GM21723 (cell line): ENCODE measurements around the gene FOXO4.
A peak's percentile ranks its signal among the peaks of the same experiment; 100 is the strongest.
"Not testable (repeated sequence)": the region's sequence is repeated elsewhere in the genome, so short reads cannot be mapped to it uniquely, and the experiment has no call there.

Experiments used
- ATAC-seq: cut with Tn5 transposase; IDR thresholded peaks from one replicate; pipeline ENCODE4 v1.9.1; 2021; ENCODE audit warnings: mild to moderate bottlenecking, moderate library complexity; ENCODE audit not compliant: unreplicated experiment

The FOXO4 gene, protein sequence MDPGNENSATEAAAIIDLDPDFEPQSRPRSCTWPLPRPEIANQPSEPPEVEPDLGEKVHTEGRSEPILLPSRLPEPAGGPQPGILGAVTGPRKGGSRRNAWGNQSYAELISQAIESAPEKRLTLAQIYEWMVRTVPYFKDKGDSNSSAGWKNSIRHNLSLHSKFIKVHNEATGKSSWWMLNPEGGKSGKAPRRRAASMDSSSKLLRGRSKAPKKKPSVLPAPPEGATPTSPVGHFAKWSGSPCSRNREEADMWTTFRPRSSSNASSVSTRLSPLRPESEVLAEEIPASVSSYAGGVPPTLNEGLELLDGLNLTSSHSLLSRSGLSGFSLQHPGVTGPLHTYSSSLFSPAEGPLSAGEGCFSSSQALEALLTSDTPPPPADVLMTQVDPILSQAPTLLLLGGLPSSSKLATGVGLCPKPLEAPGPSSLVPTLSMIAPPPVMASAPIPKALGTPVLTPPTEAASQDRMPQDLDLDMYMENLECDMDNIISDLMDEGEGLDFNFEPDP

DNA sequence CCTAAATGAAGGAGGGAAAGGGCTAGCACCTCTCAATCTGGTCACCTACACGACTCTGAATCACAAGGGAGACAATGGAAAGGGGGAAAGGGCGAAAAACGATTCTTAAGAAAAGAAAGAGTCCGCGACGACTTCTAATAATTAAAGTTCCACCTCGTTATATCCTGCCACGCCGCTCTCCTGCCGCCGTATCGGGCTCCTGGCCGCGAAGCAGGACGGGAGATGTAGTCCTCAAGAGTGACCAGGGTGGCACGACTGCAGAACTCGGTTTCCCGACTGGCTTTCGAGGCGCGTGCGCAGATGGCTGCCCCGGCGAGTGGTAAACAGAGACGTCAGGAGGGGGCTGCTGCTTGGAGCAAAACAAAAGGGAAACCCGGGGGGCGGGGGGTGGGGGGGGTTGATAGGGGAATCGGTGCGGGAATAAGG is at the start of gene FOXO4:
TSS of gene FOXO4 (plus strand) at position 297 of the 426 bp plus-strand sequence. CDS start 678 bp downstream, outside the sequence.
- peak; percentile 76 for ATAC-seq

DNA sequence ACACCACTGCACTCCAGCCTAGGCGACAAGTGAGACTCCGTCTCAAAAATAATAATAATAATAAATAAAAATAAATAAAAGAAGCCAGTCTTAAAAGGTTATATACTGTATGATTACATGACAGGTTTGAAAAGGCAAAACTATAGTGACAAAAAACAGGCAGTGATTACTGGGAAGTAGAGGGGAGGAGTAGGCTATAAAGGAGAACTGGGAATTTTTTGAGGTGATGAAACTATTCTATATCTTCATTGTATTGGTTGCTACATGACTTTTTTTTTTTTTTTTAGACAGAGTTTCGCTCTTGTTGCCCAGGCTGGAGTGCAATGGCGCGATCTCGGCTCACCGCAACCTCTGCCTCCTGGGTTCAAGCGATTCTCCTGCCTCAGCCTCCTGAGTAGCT is 47.8 kb upstream of the FOXO4 start:
- ATAC-seq: not testable (repeated sequence)

DNA sequence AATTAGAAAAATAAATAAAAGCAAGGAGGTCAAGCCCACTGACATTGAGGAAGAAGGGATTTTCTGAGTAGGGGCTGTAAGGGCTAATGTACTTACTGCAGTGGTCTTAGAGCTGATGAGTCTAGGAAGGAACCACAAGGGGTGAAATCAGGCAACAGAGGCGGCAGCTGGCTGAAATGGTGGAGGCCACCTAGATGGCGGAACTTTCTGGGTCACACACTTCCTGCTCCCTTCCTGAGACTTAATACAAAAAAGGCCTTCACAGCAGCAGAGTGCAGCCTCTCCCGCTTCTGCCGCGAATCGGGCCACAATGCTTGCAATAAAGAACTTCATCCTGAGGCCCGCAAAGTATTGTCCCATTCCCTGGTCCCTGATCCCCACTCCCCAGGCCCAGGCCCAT is 42.9 kb upstream of the FOXO4 start:
- ATAC-seq: peak; percentile 37

DNA sequence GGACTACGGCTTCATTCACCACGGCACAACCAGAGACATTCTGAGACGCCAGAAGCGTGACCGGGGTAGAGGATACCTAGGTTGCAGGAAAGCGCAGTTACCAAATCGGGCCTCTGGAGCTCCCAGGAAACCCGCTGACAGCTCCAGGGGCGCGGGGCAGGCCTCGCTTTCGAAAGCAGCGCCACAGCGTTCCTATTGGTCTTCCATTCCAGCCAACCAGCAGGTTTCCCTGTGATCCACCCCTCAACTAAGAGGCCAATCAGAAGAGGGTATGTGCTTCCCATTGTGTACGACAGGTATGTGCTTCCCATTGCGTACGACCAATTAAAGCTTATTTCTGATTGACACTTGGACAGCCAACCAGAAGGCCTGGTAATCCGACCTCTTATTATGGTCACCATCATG is 42.4 kb upstream of the FOXO4 start:
- ATAC-seq: peak; percentile 97

DNA sequence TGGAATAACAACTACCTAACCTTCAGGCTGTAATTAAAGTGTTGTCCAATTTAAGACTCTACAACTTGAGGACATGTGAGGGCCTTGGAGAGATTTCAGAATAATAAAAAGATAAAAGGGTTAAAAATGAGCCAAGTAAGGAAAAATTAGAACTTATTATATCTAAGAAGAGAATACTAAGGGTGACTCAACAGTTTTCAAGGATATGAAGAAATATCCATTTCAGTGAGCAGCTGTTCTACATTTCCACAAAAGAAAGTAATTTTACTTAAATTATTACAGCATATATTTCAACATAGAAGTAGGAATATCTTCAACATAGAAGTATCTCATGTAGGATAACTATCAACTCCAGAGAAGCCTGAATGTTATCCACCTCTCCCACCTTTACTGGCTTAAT is 38.8 kb upstream of the FOXO4 start:
- ATAC-seq: no peak

DNA sequence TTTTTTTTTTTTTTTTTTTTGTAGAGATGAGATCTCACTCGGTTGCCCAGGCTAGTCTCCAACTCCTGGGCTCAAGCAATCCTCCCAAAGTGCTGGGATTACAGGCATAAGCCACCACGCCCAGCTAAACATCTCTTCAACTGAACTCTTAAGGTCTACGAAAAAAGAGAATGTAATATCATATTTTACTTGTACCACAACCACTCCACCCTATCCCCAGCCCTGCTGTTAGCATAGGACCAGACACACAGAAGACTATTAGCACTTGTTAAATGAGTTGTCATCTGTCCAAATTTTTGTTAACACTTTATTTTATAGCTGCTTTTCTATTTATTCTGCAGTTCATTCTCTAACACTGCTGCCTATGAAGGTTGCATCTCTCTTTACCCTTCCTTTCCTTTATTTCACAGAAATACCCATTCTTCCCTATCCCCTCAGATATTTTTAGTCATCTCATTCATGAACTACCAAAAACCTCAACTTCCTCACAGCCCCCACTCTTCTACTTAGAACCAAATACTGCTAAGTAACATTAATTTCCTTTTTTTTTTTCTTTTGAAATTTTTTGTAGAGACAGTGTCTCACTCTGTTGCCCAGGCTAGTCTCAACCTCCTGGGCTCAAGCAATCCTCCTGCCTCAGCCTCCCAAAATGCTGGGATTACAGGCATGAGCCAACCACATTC is 37.7 kb upstream of the FOXO4 start:
- no peak for ATAC-seq

DNA sequence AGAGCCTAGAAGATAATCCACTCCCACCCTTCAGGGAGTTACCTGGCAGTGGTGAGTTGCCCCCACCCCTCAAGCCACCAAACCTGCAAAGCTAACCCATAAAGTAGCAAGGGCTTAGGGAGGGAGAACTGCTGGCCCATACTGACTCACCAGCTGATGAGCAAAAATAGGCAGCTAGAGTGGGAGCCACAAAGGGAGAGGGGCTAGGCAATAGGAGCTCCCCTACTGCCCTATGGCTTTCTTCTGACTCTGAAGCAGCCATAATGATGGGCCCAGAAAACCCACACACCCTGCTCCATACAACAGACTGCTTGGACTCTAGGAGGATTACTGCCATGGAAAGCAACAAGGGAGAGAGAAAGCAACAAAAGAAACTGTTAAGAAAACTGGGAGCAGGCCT is 35.5 kb upstream of the FOXO4 start:
- no peak for ATAC-seq

DNA sequence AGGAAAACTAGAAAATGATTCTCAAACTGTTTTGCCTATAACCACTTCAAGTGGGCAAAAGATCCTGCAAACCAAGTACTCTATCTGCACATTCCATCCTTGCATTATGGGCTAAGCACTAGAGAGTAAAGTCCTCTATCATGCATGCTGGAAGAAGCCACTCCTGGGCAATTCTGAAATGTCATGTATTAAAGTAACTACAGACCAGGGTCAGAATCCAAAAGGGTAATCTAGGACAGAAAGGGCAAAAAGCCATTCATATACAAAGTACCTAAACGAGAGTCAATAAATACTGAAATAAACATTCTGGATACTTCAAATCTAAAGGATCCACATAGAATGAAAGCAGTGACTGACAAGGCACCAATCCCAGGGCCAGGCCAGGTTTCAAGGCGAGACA is 28.6 kb upstream of the FOXO4 start:
- no peak for ATAC-seq

DNA sequence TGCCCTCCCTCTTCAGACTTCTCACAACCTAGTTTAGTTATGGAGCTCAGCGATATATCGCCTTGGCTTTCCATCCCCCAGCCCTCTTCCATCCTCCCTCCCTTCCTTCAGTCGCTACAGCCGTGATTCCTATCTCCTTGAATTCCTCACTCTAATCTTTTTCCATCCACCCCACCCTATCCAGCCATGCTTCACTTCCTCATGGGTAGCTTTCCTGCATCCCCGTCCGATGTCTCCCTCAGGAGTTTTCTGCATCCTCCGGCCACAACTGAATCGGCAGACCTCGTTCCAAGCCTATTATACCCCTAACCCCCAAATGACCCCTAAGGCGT is 28.0 kb upstream of the FOXO4 start:
- no peak for ATAC-seq

DNA sequence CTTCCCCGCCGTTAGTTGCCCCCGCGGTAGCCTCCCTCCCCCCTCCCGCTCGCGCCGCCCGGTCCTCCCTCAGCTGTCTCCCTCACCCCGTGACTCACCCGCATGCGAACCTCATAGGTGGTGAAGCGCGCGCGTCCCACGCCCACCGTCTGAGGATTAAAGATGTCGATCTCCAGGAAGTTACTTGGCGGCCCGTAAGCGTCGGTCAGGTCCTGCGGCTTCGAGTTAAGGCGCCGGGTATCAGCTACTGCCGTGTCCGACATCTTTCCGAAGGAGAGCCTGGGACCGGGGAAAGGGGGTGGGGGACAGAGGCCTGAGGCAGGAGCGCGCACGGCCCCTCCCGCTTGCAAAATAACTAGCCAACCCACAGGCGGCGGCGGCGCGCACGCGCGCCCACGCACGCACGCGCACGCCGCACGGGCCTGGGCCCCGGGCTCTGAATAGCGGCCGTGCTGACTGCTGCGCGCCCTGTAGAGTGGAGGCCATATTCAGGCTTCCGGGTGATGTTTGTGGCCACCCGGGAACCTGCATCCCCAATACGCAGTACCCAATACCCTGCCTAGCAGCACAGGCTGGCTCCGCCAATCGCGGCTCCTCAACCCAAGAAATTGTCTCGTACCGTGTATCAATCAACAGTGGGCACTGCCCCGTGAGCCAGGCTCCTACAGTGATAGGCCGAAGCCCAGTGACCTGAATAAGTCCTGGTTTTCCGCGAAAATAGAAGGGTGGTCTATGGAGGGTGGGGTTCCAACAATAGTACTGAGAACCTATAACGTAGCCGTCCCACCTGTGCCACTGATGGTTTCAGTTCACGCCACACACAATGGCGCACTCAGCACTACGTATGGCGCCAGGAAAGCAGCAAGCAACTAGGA is 27.4 kb upstream of the FOXO4 start, which contains the start of gene SNX12:
TSS of gene SNX12 (minus strand) at position 291 of the 875 bp plus-strand sequence. CDS start at position 263, 28 bp downstream.
- peak; percentile 95 for ATAC-seq

DNA sequence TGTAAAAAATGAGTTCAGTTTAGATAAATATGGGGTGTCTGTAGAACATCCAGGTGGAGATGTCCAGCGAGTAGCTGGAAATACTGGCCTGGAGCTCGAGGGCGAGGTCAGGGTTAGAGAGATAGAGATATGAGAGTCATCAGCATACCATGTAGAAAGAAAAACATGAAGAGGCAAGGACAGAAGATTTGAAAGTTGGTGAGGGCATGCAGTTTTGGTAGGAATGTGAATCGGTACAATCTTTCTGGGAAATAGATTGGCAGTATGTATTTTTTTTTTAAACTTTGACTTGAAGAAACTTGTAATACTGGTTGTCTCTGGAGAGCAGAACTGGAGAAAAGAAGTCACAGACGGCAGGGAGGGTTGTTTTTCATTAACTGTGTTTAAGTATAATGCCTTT is 25.1 kb upstream of the FOXO4 start:
- ATAC-seq: no peak

DNA sequence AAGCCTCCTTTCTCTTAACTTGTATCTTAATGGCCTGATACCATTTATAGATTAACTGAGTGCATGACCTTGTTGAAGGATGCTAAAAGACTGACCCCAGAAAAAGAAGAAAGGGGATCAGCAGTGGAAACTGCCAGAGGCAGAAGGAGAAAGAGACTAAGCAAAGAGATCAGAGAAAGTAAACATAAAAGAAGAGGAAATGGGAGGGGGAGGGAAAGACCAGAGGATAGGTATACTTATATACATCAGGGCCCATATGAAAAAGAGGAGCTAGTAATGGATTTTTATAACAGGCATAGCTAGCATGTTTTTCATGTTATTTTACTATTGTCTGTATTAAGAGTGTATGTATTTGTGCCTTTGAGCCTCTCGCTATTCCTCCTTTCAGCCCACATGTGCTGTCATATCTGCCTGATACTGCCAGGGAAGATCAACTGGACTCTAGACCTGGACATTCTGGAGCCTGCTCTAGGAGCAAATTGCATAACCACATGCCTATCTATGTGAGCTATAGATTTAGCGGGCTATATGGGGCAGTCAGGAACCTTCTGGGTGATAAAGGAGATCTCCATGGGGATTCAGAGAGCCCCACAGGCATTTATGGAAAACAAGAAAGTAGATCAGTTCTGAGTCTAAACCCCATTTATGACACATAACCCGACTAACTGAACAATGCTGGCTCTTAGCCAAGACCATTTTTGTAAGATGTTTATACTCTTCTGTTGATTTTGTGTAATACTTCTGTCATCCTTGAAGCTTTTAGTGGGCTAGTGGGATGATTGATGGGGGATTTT is 14.1 kb upstream of the FOXO4 start:
- no peak for ATAC-seq

DNA sequence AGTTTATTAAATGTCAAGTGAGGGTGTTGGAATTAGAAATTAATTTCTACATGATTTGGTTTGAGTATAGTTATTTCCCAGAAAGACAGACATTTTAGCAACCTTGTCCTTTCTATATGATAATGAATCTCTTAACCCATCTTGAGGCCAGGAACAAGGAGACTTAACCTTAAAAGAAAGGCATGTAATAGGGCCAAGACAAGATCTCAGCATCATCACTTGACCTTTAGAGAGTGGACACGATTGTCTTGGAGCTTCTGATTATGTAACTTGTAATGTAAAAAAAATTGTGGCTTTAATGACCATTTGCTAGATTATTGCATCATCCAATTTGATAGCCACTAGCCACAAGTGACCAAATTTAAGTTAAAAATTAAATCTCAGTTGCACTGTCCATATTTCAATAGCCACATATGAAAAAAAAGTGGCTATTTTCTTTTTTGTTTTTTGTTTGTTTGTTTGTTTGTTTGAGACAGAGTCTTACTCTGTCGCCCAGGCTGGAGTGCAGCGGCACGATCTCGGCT is 13.5 kb upstream of the FOXO4 start:
- ATAC-seq: no peak

DNA sequence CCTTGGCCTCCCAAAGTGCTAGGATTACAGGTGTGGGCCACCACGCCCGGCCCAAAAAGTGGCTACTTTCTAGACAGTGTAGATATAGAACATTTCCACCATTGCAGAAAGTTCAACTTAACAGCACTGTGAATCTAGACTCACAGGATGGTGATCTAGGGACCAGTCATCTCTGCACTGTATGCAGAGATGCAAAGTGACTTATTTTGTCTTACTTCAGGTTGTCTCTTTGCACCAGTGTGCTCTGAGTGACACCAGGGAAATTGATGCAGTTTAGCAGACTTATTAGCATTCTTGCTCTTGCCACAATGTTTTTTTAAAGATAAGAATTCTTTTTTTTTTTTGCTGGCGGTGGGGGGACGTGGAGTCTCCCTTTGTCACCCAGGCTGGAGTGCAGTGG is 12.8 kb upstream of the FOXO4 start:
- no peak for ATAC-seq

DNA sequence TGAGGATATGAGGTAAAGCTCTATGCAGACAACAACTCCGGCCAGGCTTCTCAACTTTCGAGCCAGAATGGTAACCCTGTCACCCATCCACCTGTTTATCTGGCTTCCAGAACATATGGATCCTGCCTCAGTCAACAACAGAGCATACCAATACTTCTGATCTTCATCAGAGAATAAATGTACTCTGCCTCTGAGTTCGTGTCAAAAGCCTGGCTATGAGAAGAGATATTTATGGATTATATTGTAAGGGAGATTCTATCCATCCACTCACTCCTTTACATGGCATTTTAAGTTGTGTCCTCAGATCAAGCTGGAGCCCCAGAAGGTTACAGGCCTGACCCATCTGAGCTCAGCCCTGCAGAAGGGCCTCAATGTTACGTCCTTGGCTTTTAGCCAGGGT is 9.8 kb upstream of the FOXO4 start:
- no peak for ATAC-seq

DNA sequence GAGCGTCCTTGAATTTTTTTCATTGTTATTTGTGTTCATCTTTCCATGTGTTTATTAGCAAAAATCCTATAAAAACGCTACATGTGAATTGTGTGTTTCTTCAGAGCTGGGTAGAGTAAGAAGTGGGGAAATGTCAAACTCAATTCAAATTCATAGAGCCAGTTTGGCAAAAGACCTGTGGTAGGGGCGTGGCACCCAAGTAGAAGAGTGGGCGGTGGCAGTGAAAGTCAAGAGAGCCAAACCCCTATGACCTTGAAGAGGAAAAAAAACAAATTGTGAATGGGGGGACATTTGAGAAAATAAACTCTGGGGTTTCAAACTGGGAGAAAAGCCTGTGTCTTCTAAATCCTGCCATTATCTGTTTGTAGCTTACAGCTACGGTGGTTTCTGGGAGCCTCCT is 4.4 kb upstream of the FOXO4 start:
- no peak for ATAC-seq

DNA sequence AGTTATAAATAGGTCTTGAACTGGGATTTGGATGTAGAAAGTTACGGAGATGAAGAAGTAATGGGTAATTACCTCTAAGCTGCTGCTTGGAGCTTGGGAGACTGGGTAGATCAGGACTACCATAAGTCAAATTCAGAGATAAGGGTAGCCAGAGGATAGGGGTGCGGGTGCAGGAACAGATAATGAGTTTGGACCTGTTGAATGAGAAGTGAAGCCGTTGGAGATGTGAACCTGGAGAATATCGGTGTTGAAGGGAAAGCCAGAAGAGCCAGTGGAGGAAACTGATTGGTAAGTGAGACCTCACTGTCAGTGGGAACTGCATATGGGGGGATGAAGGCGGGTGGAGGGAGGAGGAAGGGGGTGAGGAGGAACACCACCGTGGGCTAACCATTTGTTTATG is 618 bp upstream of the FOXO4 start:
- ATAC-seq: no peak

DNA sequence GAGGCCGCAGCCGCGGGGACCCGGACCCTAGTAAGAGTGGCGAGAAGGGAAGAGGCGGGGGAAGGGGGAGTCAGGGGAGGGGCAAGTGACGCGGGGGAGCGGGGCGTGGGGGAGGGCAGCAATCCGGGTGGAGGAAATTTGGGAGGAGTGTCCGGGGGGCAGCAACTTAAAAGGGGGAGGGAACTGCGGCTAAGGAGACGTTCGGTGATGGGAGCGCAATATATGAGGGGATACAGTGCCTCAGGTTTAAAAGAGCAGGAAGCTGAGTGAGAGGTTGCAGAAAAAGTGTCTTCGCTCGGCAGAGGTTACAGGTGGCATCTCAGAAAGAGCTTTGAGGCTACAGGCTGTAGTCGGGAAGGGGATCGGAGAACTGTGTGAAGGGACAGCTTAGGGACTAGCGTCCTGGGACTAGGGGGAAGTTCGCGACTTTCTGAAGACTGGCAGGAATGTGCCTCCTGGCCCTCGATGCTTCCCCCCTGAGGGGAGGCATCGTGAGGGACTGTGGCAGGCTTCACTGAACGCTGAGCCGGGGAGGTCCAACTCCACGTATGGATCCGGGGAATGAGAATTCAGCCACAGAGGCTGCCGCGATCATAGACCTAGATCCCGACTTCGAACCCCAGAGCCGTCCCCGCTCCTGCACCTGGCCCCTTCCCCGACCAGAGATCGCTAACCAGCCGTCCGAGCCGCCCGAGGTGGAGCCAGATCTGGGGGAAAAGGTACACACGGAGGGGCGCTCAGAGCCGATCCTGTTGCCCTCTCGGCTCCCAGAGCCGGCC is 519 bp downstream of the FOXO4 start:
- ATAC-seq: peak; percentile 35

DNA sequence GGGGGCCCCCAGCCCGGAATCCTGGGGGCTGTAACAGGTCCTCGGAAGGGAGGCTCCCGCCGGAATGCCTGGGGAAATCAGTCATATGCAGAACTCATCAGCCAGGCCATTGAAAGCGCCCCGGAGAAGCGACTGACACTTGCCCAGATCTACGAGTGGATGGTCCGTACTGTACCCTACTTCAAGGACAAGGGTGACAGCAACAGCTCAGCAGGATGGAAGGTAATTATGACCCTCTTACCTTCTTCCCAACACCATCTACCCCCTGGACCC is 1.0 kb downstream of the FOXO4 start:
- no peak for ATAC-seq

DNA sequence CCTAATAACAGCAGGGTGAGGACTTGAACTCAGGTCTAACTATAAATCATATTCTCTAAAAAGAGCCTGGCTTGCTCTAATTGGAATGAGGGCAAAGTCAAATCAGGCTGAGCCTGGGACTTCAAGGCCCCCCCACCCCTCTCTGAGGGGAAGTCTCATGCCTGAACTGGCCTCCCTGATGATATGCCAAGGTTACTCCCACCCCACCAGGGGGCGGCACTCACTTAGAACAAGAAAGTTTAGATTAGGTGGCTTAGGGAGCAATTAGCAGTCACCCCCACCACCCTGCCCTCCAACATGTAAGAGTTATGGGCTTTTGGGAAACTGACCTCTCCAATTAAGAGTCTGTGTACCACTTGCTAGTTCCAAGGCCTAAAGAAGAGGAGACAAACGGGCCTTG is 2.7 kb downstream of the FOXO4 start:
- ATAC-seq: no peak
